HG03565 (cell line): ENCODE results near the gene HRH1.
"Not testable (repeated sequence)": the region's sequence is repeated elsewhere in the genome, so short reads cannot be mapped to it uniquely, and the experiment has no call there.

Experiments
- ATAC-seq: cut with Tn5 transposase; IDR thresholded peaks from one replicate; pipeline ENCODE4 v1.9.1; 2021; ENCODE audit warnings: mild to moderate bottlenecking, moderate library complexity; ENCODE audit not compliant: unreplicated experiment

HRH1 gene

DNA sequence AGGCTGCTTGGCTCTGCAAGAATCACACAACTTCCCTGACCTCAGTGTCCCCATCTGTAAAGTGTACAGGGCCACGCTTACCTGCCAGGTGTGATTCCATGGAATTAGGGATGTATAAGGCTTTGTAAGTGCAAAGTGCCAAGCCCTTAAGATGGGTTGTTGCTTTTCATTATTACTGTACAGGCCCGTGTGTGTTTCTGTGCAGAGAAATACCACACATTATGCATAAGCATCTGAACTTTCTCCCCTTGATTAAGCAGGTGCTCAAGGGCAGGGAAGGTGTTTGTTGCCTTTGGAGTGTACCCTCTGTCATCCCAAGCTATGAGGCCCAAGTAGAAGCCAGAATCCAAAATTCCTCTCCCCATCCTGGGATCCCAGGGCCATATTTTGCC, 13.6 kb upstream of the HRH1 start:
- peak; percentile 8 for ATAC-seq

DNA sequence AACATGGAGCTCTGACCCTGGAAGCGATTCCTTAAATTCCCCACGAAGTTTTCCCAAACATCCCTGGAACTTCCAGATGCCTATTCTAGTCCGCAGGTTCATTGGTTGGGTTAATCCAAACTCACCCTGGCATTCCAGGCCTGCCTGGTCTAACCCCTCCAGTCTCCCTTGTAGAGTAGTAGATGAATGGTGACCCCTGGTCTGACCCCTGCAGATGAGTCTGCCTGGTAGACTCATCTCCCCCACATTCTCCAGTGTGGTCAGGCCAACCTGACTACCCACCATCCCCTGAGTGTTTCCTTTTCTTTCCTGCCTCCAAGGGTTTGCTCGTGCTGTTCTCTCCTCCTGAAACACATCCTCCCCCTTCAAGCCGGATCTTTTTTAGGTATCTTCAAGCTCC, 10.8 kb upstream of the HRH1 start:
- ATAC-seq: no peak

DNA sequence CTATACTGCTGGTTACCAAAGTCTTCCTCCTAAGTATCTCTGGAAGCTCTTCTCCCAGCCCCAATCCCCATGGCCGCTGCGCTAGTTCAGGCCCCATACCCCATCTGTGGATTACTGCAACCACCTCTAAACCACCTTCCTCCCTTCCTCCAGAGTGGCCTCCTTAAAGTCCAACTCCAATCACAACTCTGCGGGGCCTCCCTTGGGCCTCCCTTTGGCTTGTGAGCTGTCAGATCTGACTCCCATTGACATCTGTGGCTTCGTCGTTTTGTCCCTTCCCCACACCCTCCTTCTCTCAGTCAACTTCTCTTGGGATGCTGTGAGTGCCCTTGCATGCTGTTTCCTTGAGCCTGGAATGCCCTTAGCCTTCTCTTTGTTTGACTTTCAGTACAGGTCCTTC, 9.3 kb upstream of the HRH1 start:
- no peak for ATAC-seq

DNA sequence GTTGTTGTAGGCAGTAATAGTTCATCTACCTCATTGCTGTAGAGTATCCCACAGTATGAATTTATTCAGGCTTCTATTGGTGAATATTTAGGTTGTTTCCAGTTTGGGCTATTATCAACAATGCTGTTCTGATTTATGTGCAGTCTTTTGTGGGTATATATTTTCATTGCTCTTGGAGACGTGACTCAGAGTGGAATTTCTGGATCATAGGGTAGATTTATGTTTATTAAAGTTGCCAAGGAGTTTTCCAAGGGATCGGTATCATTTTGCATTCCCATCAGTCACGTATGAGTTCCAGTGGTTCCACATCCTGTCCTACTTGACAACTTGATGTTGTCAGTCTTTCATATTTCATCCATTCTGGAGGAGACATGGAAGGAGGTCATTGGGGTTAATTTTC, 8.4 kb upstream of the HRH1 start:
- ATAC-seq: no peak

DNA sequence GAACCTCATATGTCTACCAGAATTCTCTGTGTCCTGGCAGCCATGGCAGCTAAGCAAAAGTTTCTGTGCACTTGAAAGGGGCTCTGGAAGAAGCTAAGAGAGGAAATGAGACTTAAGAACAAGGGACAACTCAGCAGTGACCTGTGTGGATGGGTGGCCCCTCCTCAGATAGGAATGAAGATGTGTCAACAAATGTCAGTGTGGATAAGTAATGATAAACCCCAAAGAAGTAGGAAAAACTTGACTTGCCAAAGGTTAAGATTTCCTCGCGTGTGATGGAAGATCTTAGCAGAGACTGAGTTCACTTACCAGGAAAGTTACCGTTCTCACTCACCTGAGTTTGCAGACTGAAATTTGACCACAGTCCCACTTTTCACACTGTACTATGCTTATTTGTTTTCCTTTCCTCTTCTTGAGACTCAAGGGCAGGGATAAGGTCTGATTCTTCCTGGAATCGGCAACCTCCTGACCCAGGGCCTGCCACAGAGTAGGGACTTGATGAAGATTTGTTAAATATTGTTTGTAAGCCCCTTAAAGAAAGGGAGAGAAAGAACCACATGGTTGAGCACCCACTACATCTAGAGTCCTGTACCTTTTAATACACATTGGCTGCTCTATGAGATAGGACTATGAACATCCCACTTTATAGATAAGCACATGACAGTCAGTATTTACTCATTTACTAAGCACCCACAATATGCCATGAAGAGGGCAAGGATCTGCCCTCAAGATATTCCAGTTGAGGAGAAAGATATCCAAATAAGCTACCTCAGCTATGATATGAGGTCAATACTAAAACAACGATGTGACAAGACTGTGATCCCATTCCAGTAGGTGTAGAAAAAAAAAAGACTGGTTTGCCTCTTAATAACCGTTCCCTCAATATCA, 7.3 kb upstream of the HRH1 start:
- ATAC-seq: no peak

DNA sequence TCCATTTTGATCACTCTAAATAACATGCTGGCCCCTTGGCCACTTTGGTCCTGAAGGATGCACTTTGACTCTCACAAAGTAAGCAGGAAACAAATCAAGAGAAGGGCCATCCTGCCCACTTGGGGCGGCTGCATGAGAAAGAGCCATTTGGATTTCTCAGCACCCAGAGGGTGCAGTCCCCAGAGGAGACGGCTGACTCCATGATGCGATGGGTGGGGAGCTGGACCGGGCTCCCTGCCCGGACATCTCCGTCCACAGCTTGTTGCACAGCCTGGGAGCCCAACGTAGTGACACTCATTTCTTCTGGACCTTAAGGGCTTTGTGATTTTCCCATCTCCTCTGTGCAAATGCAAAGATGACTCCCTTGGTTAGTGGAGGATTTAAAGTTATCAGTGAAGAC, 4.0 kb upstream of the HRH1 start:
- no peak for ATAC-seq

DNA sequence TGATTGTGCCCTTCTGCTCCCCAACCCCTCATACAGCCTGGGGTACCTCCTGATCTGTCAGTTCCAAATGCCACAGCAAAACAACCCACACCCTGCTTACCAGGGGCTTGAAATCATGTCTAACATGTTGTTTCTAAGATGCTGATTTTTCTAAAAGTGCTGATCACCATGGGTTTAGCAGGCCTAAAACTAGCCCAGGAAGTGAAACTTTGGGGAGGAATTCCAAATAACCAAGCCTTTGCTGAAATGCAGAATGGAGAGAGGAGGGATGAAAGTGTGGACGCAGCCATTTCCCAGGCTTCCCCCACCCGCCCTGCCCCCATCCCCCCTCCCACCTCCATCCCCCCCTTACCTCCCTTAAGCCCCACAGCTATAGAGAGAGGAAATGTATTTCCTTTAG, 2.0 kb upstream of the HRH1 start:
- ATAC-seq: no peak

DNA sequence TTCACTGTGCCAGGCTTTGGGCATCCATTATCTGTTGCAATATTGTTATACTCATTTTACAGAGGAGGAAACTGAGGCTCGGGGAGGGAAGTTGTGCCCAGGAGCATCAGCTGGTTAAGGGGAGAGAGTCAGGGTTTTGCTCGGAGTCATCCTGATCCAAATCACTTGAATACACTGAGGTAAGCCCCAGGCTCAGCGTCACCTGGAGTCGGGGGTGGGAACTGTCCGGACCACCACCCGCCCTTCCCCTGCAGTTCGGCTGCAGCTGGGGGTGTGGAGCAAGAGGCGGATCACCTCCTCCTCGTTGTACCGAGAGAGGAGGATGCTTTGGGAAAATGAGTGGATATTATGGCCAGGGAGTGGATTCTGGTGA, 646 bp downstream of the HRH1 start:
- ATAC-seq: no peak

DNA sequence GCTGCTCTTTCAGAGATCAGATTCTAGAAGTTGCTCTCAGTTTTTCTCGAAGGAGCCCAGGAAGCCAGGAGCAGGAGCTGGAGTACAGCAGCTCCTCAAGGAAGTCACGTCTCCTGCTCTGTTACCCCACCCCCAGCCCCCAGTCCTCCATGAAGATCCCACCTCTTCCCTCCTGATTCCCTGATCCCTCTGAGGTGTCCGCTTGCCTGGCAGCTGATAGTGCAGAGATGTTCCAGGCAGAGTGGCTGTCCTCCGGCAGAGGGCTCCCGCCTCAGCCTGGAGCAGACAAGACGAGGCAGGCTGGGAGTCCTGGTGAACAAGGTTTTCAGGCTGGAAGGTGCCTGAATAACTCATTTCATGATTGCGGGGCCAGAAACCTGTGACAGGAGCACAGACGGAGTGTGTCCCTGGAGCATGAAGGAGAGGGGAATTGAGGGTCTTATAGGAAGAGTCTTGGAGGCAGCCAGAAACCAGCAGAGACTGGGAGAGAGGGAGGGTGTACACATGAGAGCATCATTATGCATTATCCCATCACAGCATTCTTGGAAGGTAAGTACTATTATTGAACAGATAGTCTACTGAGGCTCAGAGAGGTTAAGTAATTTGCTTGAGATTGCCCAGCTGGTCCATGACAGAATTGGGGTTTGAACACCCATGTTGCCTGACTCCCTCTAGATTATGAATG, 1.2 kb downstream of the HRH1 start:
- no peak for ATAC-seq

DNA sequence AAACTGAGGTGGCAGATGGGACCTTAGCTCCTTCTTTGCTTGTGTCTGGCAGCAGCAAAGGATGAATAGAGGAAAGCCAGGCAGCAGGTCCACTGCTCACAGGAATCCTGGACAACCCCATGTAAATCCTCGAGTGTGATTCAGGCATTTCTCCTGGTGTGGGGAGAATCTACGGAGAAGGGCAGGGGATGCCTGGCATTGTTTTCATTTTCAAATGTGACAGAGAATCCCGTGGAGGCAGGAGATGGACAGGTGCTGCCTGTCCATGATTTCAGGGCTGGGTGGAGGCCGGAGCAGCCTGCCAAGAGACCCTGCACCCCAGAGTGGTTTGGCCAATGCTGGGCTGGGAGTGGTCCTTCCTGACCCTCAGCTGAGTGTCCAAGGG, 1.7 kb downstream of the HRH1 start:
- no peak for ATAC-seq

DNA sequence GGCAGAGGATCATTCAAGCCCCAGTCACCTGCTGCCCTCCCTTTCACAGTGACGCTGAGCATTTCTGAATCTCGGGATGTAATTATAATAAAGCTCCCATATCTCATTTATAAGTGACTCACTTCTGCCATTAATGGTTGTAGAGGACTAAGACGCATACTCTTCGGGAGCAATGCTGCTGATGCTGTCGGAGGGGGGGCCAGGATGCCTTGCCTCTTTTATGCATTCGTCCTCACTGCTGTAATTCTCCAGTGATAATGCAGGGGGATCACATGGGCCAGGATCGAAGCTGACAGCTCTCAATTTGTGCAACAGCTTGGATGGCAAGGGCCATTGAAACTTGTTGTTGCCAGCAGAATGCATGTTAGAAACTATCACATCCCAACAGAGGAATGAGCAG, 3.1 kb downstream of the HRH1 start:
- ATAC-seq: no peak

DNA sequence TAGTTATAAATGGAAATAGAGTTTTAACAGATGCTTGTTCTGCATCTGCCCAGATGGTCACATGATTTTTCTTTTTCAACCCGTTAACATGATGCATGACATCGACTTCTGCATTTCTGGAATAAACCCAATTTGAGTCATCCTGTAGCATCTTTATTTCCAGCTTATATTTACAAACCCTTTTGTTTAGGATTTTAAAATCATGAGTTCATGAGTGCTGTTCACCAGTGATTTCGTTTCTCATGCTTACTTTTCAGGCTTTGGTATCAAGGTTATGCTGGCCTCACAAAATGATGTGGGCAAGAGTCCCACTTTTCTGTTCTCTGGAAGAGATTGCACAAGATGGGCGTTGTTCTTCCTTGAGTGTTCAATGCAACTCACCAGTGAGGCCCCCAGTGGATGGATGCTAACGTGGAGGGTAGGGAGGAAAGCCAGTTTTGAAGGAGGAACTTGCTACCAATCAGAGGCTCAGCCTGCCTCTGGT, 5.2 kb downstream of the HRH1 start:
- ATAC-seq: no peak

DNA sequence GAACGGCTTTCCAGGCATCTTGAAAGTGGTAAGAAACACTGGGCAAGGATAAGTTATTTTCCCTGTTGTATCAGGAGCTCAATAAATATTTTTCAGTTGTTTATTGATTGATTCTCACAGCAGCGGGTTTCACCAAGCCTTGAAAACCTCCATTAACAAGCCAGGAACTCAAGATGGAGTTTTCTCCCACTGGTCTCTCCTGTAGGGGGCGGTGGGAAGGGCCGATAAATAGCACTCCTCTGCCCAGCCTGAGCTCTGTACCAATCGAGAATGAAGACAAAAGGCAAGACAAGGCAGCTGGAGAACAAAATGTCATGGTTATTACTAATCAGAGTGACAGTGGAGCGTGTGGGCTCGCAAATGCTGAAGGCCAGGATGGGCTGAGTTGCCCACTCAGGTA, 7.4 kb downstream of the HRH1 start:
- ATAC-seq: no peak

DNA sequence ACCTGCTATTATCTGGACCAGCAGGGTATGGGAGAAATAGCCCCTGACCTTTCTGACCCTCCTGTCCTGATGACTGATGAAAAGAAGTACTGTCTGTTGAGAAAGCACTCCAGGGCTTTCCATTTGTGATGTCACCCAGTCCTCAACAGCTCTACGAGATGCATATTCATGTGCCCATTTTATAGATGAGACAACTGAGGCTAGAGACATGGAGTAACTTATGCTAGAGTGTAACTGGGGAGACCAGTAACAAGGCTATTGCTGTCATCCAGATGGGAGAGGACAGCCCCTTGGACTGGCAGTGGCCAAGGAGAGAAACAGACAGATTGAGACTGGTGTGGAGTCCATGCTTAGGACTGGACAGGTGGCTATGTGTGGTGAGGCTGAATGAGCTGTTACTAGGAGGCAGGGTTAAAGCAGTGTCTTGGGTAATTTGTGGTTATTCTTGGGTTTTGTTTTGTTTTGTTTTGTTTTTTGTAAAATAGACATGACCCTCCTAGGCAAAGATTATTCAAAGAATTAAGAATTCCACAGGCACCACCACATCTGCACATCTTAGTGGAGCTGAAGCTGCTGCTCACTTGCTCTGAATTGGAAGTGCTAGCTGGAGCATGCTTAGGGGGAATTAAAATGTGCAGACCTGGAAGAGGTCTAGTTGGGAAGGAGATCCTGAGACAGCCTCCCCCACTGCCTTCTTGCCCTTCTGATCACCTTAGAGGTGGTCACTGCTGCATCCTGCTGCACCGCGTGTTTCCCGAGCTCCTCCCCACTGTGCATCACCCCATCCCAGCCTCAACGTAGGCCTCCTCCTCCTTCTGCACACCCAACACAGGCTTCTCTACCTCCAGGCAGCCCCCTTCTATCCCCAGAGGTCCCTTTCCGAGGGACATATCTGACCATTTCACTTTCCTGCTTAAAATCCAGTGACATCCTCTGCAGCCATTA, 8.4 kb downstream of the HRH1 start:
- no peak for ATAC-seq

DNA sequence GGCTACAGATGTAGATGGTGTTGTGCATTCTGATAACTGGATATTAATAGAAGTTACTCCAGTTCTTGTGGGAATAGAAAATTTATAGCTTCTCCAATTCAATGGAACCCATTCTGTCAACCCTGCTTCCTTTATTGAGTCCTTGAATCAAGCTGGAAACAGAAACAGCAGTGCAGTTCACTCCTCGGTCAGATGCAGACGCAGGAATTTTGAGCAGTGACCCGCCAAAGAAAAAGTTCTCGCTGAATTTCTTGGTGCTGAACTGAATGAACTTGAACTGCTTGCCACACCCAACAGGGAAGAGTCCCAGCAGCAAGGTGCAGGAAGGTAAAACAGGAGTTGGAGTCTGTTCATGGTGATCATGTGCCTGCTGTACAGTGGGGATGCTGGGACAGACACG, 10.3 kb downstream of the HRH1 start:
- no peak for ATAC-seq

DNA sequence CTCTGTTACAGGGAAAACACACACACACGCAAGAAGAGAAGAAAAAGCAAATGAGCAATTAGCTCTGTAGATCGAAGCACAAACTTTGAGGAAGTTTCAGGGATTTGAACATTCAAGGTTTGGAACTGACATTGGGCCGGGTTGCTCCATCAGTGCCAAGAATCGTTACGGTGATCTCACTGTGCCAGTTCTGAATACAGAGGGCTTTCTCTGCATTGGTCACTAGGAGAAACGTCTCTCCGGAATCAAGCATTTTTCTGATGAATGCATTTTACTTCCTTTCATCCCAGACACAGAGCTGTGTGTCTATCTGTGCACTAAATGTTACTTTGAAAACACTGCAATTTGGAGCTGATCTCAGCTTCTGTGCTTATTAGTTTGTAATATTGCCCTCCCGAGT, 11.2 kb downstream of the HRH1 start:
- ATAC-seq: no peak

DNA sequence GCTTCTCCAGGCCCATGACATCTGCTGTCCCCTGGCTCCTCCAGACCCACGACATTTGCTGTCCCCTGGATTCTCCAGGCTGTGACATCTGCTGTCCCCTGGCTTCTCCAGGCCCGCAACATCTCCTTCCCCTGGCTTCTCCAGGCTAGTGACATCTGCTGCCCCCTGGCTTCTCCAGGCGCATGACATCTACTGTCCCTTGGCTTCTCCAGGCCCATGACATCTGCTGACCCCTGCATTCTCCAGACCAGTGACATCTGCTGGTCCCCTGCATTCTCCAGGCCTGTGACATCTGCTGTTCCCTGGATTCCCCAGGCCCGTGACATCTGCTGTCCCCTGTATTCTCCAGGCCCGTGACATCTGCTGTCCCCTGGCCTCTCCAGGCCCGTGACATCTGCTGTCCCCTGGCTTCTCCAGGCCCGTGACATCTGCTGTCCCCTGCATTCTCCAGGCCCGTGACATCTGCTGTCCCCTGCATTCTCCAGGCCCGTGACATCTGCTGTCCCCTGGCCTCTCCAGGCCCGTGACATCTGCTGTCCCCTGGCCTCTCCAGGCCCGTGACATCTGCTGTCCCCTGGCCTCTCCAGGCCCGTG, 12.6 kb downstream of the HRH1 start:
- not testable (repeated sequence) for ATAC-seq

DNA sequence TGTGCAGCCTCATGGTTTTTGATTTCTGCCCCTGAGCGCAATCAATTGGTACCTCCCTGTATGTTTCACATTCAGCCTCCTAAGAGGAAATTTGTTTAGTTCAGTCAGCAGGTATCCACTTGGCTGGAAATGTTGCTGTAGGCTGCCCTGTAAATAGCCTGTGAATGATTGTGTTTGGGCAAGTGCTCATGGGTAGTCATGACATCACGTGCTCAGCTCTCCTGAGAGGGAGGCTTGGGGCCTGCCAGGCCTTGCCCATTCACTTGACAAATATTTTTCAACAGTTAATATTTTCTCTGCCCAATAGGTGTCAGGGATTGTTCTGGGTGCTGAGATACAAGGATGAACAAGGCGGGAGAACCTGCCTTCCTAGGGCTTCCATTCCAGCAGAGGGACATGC, 13.3 kb downstream of the HRH1 start:
- ATAC-seq: no peak

DNA sequence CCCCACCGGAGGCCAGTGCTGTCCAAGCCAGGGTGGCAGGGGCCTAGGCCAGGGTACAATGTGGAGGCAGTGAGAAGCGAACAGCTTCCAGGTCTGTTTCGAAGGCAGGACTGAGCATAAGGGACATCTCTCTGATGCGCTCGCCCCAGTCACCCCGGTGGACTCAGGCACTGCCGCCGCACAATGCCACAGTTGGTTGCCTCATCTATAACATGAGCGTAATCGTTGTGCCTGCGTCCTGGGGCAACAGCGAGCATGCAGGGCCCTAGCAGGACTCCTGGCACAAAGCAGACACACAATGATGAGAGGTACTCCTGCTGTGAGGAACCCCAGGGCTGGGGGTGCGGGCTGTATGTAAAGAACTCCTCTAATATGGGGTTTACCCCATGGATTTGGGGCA, 14.1 kb downstream of the HRH1 start:
- ATAC-seq: no peak

DNA sequence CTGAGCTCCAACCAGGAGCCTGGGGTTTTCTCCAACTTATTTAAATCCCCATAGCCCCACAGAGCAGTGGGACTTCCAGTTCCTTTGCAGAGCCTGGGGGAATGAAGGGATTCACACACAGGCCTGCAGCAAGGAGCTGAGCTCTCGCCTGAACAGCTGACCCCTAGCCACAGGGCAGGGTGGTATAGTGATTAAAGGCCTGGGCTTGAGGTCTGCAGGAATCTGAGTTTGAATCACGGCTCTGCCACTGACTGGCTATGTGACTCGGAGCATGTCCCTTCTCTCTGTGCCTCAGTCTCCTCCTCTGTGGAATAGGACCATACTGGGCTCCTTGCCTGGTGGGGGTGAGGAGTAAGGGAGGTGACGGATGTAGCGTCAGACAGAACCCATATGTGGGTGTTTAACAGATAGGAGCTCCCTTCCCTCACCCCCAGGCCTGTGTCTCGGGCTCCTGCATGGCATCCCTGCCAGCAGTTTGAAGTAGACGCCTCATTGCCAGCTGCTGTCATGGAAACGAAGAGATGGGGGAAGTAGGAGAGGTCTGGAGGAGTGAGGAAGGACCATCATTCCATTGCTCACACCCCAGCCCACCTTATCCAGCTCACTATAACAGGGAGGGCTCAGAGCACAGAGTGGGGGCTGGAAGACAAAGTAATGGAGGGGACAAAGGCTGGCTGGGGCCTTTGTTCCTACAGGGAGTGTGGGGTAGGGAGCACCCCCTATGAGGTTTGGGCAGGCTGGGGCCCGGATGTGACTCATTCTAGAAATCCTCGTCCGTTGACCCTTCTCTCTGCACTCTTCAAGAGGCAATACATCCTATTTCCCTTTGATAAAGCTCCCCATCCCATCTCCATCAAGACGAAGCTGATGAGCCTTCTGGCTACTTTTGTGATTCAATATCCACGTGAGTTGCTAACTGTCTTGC, 14.8 kb downstream of the HRH1 start:
- ATAC-seq: no peak
